ENCODE results near the gene ATXN7.

DNA sequence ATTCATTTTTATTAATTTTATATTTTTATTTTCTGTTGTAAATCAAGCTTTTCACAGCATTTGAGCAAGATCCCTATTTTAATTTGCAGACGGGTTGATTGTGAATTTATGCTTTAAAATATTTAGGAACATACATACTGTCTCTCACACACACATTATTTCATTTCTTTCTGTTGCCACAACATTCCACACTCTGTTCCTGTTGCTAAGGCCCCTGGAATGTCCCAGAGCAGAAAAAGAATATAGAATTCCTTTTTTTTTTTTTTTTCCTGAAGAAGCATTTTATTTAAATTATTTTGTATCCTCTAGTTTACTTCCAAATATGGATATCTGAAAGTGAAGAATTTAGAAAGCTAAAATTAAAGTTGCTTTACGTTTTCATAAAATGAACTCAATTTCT lies 85.3 kb downstream of the ATXN7 start:
- TF ChIP-seq, protein P1, sequence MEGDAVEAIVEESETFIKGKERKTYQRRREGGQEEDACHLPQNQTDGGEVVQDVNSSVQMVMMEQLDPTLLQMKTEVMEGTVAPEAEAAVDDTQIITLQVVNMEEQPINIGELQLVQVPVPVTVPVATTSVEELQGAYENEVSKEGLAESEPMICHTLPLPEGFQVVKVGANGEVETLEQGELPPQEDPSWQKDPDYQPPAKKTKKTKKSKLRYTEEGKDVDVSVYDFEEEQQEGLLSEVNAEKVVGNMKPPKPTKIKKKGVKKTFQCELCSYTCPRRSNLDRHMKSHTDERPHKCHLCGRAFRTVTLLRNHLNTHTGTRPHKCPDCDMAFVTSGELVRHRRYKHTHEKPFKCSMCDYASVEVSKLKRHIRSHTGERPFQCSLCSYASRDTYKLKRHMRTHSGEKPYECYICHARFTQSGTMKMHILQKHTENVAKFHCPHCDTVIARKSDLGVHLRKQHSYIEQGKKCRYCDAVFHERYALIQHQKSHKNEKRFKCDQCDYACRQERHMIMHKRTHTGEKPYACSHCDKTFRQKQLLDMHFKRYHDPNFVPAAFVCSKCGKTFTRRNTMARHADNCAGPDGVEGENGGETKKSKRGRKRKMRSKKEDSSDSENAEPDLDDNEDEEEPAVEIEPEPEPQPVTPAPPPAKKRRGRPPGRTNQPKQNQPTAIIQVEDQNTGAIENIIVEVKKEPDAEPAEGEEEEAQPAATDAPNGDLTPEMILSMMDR (IDR thresholded peaks at IDR 0.05): no peak
- TF ChIP-seq POLR2A (IDR thresholded peaks at IDR 0.05) (no peak), POLR2AphosphoS5 (IDR thresholded peaks at IDR 0.05; ENCODE audit: insufficient read depth in 1 of 2, low read depth in 1 of 2) (no peak)
